ENCODE data around the gene CLIP1.

GRCh38 chr12:122312926-122313325 is 109.5 kb downstream of the CLIP1 start:
- TF ChIP-seq ESRRA (CRISPR knock-in tag; IDR thresholded peaks at IDR 0.05; ENCODE audit: low read depth) (no peak), AFF4 (CRISPR knock-in tag; IDR thresholded peaks at IDR 0.05) (no peak), ZNF660 (CRISPR knock-in tag; IDR thresholded peaks at IDR 0.05; ENCODE audit: borderline replicate concordance, low read depth) (no peak), ZBTB33 (CRISPR knock-in tag; IDR thresholded peaks at IDR 0.05) (no peak), HMGXB4 (CRISPR knock-in tag; IDR thresholded peaks at IDR 0.05; ENCODE audit: borderline replicate concordance in 1 of 2, low read depth in 1 of 2) (no peak), ZNF570 (CRISPR knock-in tag; IDR thresholded peaks at IDR 0.05; ENCODE audit: borderline replicate concordance) (no peak)
